HG02970 (cell line): Measurements from ENCODE around the gene RUNDC3A.
"Not testable (repeated sequence)": the region's sequence is repeated elsewhere in the genome, so short reads cannot be mapped to it uniquely, and the experiment has no call there.

Source experiments
- ATAC-seq: cut with Tn5 transposase; IDR thresholded peaks from one replicate; pipeline ENCODE4 v1.9.1; 2021; ENCODE audit warnings: mild to moderate bottlenecking, moderate library complexity, moderate number of reproducible peaks; ENCODE audit not compliant: unreplicated experiment, low FRiP score

RUNDC3A gene

GRCh38 chr17:44317545-44317944 lies 9.1 kb downstream of the RUNDC3A start:
- no peak for ATAC-seq

GRCh38 chr17:44318077-44318892 lies 9.9 kb downstream of the RUNDC3A start:
- ATAC-seq = no peak

- no peak for ATAC-seq
Measured at GRCh38 chr17:44320066-44320465, 11.7 kb downstream of the RUNDC3A start.

- ATAC-seq = no peak
Measured at GRCh38 chr17:44321246-44322120, 13.1 kb downstream of the RUNDC3A start.

GRCh38 chr17:44322236-44322895 lies 14.0 kb downstream of the RUNDC3A start:
- no peak for ATAC-seq

- ATAC-seq = no peak
Measured at GRCh38 chr17:44323359-44324091, 15.1 kb downstream of the RUNDC3A start.

GRCh38 chr17:44324092-44324570 lies 15.7 kb downstream of the RUNDC3A start:
- ATAC-seq = peak; percentile 4

- peak; percentile 67 for ATAC-seq
Measured at GRCh38 chr17:44324571-44325275, 16.3 kb downstream of the RUNDC3A start, which contains the start of gene SLC25A39. SLC25A39 (minus strand) TSS chr17:44324823; CDS start chr17:44323562, 1,261 bp downstream.

GRCh38 chr17:44326861-44327444 lies 18.6 kb downstream of the RUNDC3A start:
- ATAC-seq = peak; percentile 34

- ATAC-seq = no peak
Measured at GRCh38 chr17:44327715-44328449, 19.5 kb downstream of the RUNDC3A start.

- ATAC-seq = not testable (repeated sequence)
Measured at GRCh38 chr17:44329516-44329915, 21.1 kb downstream of the RUNDC3A start.

- not testable (repeated sequence) for ATAC-seq
Measured at GRCh38 chr17:44330263-44330662, 21.9 kb downstream of the RUNDC3A start.

GRCh38 chr17:44331249-44331760 lies 22.9 kb downstream of the RUNDC3A start:
- ATAC-seq = no peak

- no peak for ATAC-seq
Measured at GRCh38 chr17:44333371-44333770, 25.0 kb downstream of the RUNDC3A start.

GRCh38 chr17:44334315-44334714 lies 25.9 kb downstream of the RUNDC3A start:
- ATAC-seq = no peak

- ATAC-seq = no peak
Measured at GRCh38 chr17:44334727-44335126, 26.3 kb downstream of the RUNDC3A start.

- no peak for ATAC-seq
Measured at GRCh38 chr17:44335564-44335963, 27.2 kb downstream of the RUNDC3A start.

GRCh38 chr17:44335968-44336367 lies 27.6 kb downstream of the RUNDC3A start:
- ATAC-seq = no peak
